Measurements from ENCODE around the gene GON7.
"Not testable (repeated sequence)": the region's sequence is repeated elsewhere in the genome, so short reads cannot be mapped to it uniquely, and the experiment has no call there.

Gene GON7

DNA sequence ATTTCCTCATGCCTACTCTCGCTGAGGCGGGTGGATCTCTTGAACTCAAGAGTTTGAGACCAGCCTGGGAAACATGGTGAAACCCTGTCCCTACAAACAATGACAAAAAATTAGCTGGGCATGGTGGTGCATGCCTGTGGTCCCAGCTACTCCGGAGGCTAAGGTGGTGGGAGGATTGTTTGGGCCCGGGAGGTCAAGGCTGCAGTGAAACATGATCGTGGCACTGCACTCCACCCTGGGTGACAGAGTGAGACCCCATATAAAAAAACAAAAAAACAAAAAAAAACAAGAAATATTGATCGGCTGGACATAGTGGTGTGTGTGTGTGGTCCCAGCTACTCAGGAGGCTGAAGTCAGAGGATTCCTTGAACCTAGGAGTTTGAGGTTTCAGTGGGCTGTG is 31.4 kb downstream of the GON7 start:
- no peak overlapping the region for H3K27ac ChIP-seq
- no peak overlapping the region for H3K4me3 ChIP-seq (ENCODE audit: low read depth, low read length)
- H3K4me1 ChIP-seq, result peaks cover 10% of the 10 kb centered on the region
- no peak overlapping the region for H3K4me2 ChIP-seq (ENCODE audit: low read length)
- H3K79me2 ChIP-seq, result no peaks in the 10 kb centered on the region
- no peak overlapping the region for H2AFZ ChIP-seq
- no peaks in the 10 kb centered on the region for H3K36me3 ChIP-seq (ENCODE audit: control insufficient read depth, insufficient read depth, low read length)
- TF ChIP-seq, protein P1, sequence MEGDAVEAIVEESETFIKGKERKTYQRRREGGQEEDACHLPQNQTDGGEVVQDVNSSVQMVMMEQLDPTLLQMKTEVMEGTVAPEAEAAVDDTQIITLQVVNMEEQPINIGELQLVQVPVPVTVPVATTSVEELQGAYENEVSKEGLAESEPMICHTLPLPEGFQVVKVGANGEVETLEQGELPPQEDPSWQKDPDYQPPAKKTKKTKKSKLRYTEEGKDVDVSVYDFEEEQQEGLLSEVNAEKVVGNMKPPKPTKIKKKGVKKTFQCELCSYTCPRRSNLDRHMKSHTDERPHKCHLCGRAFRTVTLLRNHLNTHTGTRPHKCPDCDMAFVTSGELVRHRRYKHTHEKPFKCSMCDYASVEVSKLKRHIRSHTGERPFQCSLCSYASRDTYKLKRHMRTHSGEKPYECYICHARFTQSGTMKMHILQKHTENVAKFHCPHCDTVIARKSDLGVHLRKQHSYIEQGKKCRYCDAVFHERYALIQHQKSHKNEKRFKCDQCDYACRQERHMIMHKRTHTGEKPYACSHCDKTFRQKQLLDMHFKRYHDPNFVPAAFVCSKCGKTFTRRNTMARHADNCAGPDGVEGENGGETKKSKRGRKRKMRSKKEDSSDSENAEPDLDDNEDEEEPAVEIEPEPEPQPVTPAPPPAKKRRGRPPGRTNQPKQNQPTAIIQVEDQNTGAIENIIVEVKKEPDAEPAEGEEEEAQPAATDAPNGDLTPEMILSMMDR (IDR thresholded peaks at IDR 0.05), result no peak
- no peaks in the 10 kb centered on the region for H3K27me3 ChIP-seq (ENCODE audit: control insufficient read depth, insufficient read depth, low read length)
- no peak overlapping the region for H3K9ac ChIP-seq
- no peaks in the 10 kb centered on the region for H3K9me3 ChIP-seq (ENCODE audit: control insufficient read depth, low read length)

- peaks cover 10% of the 10 kb centered on the region for H3K4me1 ChIP-seq
- H3K4me3 ChIP-seq (ENCODE audit: low read depth, low read length); H3K79me2 ChIP-seq; H3K9me3 ChIP-seq (ENCODE audit: control insufficient read depth, low read length); H3K4me2 ChIP-seq (ENCODE audit: low read length); H3K27ac ChIP-seq; H2AFZ ChIP-seq; H3K9ac ChIP-seq; H3K27me3 ChIP-seq (ENCODE audit: control insufficient read depth, insufficient read depth, low read length); H3K36me3 ChIP-seq (ENCODE audit: control insufficient read depth, insufficient read depth, low read length): not testable (repeated sequence)
These were observed 32.1 kb downstream of the GON7 start for GRCh38 chr14:93174731-93175130.

- no peaks in the 10 kb centered on the region for H3K27me3 ChIP-seq (ENCODE audit: control insufficient read depth, insufficient read depth, low read length)
- H3K4me1 ChIP-seq, result peaks cover 10% of the 10 kb centered on the region
- H3K27ac ChIP-seq, result no peak overlapping the region
- H3K4me3 ChIP-seq (ENCODE audit: low read depth, low read length), result peak overlapping the region; percentile 1
- H3K9ac ChIP-seq, result no peak overlapping the region
- H3K79me2 ChIP-seq, result no peaks in the 10 kb centered on the region
- H3K36me3 ChIP-seq (ENCODE audit: control insufficient read depth, insufficient read depth, low read length), result no peaks in the 10 kb centered on the region
- peak overlapping the region; percentile 79 for H2AFZ ChIP-seq
- TF ChIP-seq, protein P1 (IDR thresholded peaks at IDR 0.05), result no peak
- no peaks in the 10 kb centered on the region for H3K9me3 ChIP-seq (ENCODE audit: control insufficient read depth, low read length)
- H3K4me2 ChIP-seq (ENCODE audit: low read length), result peak overlapping the region; percentile 49
These were observed 32.9 kb downstream of the GON7 start for GRCh38 chr14:93173943-93174395.

GRCh38 chr14:93171376-93171775 is 35.5 kb downstream of the GON7 start:
- no peak overlapping the region for H3K4me3 ChIP-seq (ENCODE audit: low read depth, low read length)

GRCh38 chr14:93170141-93170540 is 36.7 kb downstream of the GON7 start:
- not testable (repeated sequence) for H3K4me3 ChIP-seq (ENCODE audit: low read depth, low read length); H3K27me3 ChIP-seq (ENCODE audit: control insufficient read depth, insufficient read depth, low read length); H3K9me3 ChIP-seq (ENCODE audit: control insufficient read depth, low read length); H3K9ac ChIP-seq; H3K36me3 ChIP-seq (ENCODE audit: control insufficient read depth, insufficient read depth, low read length); H3K79me2 ChIP-seq; H2AFZ ChIP-seq; H3K4me1 ChIP-seq; H3K4me2 ChIP-seq (ENCODE audit: low read length); H3K27ac ChIP-seq

More at GRCh38 chr14:93171376-93171775, 35.5 kb downstream of the GON7 start:
- no peak overlapping the region for H3K9ac ChIP-seq
- H3K9me3 ChIP-seq (ENCODE audit: control insufficient read depth, low read length), result no peaks in the 10 kb centered on the region
- H3K36me3 ChIP-seq (ENCODE audit: control insufficient read depth, insufficient read depth, low read length), result no peaks in the 10 kb centered on the region
- H3K27me3 ChIP-seq (ENCODE audit: control insufficient read depth, insufficient read depth, low read length), result no peaks in the 10 kb centered on the region
- H3K4me2 ChIP-seq (ENCODE audit: low read length), result no peak overlapping the region
- H3K27ac ChIP-seq, result no peak overlapping the region
- H3K79me2 ChIP-seq, result no peaks in the 10 kb centered on the region
- H2AFZ ChIP-seq, result no peak overlapping the region
- peaks cover 8% of the 10 kb centered on the region for H3K4me1 ChIP-seq
- TF ChIP-seq, protein P1 (IDR thresholded peaks at IDR 0.05), result no peak

DNA sequence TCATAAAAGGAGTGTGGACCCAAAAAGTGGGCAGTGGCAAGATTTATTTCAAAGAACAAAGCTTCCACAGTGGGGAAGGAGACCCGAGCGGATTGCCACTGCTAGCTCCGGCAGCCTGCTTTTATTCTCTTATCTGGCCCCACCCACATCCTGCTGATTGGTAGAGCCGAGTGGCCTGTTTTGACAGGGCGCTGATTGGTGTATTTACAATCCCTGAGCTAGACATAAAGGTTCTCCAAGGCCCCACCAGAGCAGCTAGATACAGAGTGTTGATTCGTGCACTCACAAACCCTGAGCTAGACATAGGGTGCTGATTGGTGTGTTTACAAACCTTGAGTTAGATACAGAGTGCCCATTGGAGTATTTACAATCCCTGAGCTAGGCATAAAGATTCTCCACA is 37.2 kb downstream of the GON7 start:
- not testable (repeated sequence) for H3K9me3 ChIP-seq (ENCODE audit: control insufficient read depth, low read length); H3K79me2 ChIP-seq; H3K4me3 ChIP-seq (ENCODE audit: low read depth, low read length); H3K36me3 ChIP-seq (ENCODE audit: control insufficient read depth, insufficient read depth, low read length); H3K27me3 ChIP-seq (ENCODE audit: control insufficient read depth, insufficient read depth, low read length); H3K4me1 ChIP-seq; H3K9ac ChIP-seq; H2AFZ ChIP-seq; H3K27ac ChIP-seq; H3K4me2 ChIP-seq (ENCODE audit: low read length)

DNA sequence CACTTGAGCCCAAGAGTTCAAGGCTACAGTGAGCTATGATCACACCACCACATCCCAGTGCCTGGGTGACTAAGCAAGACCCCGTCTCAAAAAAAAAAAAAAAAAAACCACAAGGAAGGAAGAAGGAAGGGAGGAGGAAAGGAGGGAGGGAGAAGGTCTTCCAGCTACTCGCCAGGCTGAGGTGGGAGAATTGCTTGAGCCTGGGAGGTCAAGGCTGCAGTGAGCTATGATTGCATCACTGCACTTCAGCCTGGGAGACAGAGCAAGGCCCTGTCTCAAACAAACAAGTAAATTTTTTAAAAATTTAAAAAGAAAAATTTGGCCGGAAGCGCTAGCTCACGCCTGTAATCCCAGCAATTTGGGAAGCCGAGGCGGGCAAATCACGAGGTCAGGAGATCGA is 38.3 kb downstream of the GON7 start:
- H3K4me3 ChIP-seq (ENCODE audit: low read depth, low read length); H3K36me3 ChIP-seq (ENCODE audit: control insufficient read depth, insufficient read depth, low read length); H2AFZ ChIP-seq; H3K4me1 ChIP-seq; H3K79me2 ChIP-seq; H3K4me2 ChIP-seq (ENCODE audit: low read length); H3K9ac ChIP-seq; H3K9me3 ChIP-seq (ENCODE audit: control insufficient read depth, low read length); H3K27me3 ChIP-seq (ENCODE audit: control insufficient read depth, insufficient read depth, low read length); H3K27ac ChIP-seq: not testable (repeated sequence)

DNA sequence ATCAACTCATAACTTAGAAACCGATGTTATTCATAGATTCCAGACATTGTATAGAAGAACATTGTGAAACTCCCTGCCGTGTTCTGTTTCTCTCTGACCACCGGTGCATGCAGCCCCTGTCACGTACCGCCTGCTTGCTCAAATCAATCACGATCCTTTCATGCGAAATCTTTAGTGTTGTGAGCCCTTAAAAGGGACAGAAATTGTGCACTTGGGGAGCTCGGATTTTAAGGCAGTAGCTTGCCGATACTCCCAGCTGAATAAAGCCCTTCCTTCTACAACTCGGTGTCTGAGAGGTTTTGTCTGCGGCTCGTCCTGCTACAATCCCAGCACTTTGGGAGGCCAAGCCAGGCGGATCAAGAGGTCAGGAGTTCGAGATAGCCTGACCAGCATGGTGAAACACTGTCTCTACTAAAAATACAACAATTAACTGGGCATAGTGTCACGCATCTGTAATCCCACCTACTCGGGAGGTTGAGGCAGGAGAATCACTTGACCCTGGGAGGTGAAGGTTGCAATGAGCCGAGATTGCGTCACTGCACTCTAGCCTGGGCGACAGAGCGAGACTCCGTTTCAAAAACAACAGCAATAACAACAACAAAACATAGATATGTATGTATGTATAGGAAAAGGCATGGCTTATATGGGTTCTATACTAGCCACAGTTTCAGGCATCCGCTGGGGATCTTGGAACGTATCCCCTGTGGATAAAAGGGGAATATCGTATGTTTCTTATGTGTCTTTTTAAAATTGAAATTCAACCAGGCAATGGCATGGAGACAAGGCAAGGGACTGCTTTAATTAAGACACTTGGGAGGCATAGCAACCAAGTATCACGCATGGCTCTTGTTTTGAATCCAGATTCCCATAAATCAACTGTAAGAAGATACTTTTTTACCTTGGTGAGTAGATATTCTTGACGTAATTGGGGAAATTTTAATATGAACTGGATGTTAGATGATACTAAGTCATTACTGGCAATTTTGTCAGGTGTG is 41.3 kb downstream of the GON7 start:
- not testable (repeated sequence) for H3K27ac ChIP-seq; H3K36me3 ChIP-seq (ENCODE audit: control insufficient read depth, insufficient read depth, low read length); H2AFZ ChIP-seq; H3K4me2 ChIP-seq (ENCODE audit: low read length); H3K79me2 ChIP-seq; H3K9ac ChIP-seq; H3K27me3 ChIP-seq (ENCODE audit: control insufficient read depth, insufficient read depth, low read length); H3K4me1 ChIP-seq; H3K4me3 ChIP-seq (ENCODE audit: low read depth, low read length); H3K9me3 ChIP-seq (ENCODE audit: control insufficient read depth, low read length)

Measured in parathyroid adenoma (tissue), 2 donors.